ENCODE measurements around the gene ZNF773. TPM values are rescaled to one million over a fixed set of nuclear protein-coding genes. Genes with fewer than 3 reads are reported as not detected.
"Not testable (repeated sequence)": the region's sequence is repeated elsewhere in the genome, so short reads cannot be mapped to it uniquely, and the experiment has no call there.

The ZNF773 gene
- total and polyA plus RNA-seq, 10 of the 15 experiments (the other 5 are each of a cell fraction or from before 2014, with no cell fraction given) = 0.21 to 9.1 (median 6.7) TPM

DNA sequence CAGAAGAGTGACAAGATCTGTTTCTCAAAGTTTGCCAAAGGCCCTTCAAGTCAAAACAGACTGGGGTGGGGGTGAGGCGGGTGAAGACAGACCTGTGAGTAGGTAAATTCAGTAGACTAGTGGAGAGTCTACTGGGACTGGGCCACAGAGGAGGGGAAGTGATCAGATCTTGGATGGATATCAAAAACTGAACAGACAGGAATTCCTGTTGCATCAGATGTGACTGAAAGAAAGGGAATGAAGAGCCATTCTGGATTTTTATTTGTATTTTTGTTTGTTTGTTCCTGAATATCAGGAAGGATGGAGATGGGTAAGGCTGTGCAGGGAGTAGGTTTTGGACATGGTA, 11.5 kb upstream of the ZNF773 start:
- peak overlapping the region; percentile 40; the same call in 1 of the 2 replicates for H3K4me2 ChIP-seq (ENCODE audit: control insufficient read depth, insufficient read depth)
- peaks cover 12% of the 10 kb centered on the region for H3K9me3 ChIP-seq (replicated peaks; ENCODE audit: control insufficient read depth, insufficient read depth, low read length)
- peak overlapping the region; percentile 41; the same call in 1 of the 2 replicates for H3K4me3 ChIP-seq
- CTCF ChIA-PET; H2AFZ ChIP-seq (ENCODE audit: control insufficient read depth, low read depth, low read length); RAD21 ChIA-PET (ENCODE audit: unreplicated experiment); H3K27ac ChIP-seq (ENCODE audit: control insufficient read depth, insufficient read depth); H4K20me1 ChIP-seq (ENCODE audit: control insufficient read depth, insufficient read depth); DNase-seq (ENCODE audit: low read depth, low spot score); H3K36me3 ChIP-seq (ENCODE audit: control insufficient read depth in 2 of 2, insufficient read depth in 2 of 2, low read length in 1 of 2); H3K79me2 ChIP-seq (ENCODE audit: control insufficient read depth, insufficient read depth, low read length); H3K4me1 ChIP-seq (ENCODE audit: control insufficient read depth, insufficient read depth, low read length); intact Hi-C loops (cut with micrococcal nuclease; ENCODE audit: unreplicated experiment); H3K27me3 ChIP-seq (replicated peaks in 1 of 2; ENCODE audit: control insufficient read depth in 2 of 2, insufficient read depth in 2 of 2, low read length in 1 of 2); in situ Hi-C loops (cut with MboI); ATAC-seq: not testable (repeated sequence)
- ChIA-PET SMC1A (ENCODE audit: uncharacterized antibody, unreplicated experiment) (interaction anchor here (1.1 kb wide), 1 partner anchor 9 kb away, joined by 3 read pairs; no protein-coding TSS in a partner anchor), POLR2A (interaction anchor here (0.6 kb wide), 1 partner anchor 57 kb away, joined by 4 read pairs; no protein-coding TSS in a partner anchor)
- TSS peak; percentile 60 for BruUV-seq (replicated peaks)
- FAIRE-seq = peak; percentile 86
- H3K9ac ChIP-seq (ENCODE audit: control insufficient read depth, insufficient read depth, low read length) = peak overlapping the region; percentile 27; the same call in 1 of the 2 replicates
- no CpG with 5 or more reads among the region's 1 CpG for WGBS (ENCODE audit: insufficient coverage, insufficient replicate concordance, low lambda C conversion rate, missing lambda C conversion rate)

DNA sequence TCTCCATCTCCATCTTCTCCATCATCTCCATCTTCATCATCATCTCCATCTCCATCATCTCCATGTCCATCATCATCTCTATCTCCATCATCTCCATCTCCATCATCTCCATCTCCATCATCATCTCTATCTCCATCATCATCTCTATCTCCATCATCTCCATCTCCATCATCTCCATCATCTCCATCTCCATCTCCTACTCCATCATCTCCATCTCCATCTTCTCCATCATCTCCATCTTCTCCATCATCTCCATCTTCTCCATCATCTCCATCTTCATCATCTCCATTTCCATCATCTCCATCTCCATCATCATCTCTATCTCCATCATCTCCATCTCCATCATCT, 432 bp upstream of the ZNF773 start:
- RAD21 ChIA-PET (ENCODE audit: unreplicated experiment); H3K36me3 ChIP-seq (ENCODE audit: control insufficient read depth in 2 of 2, insufficient read depth in 2 of 2, low read length in 1 of 2); H3K4me1 ChIP-seq (ENCODE audit: control insufficient read depth, insufficient read depth, low read length); CTCF ChIA-PET; H3K4me2 ChIP-seq (ENCODE audit: control insufficient read depth, insufficient read depth); H3K27ac ChIP-seq (ENCODE audit: control insufficient read depth, insufficient read depth); H3K9ac ChIP-seq (ENCODE audit: control insufficient read depth, insufficient read depth, low read length); H3K79me2 ChIP-seq (ENCODE audit: control insufficient read depth, insufficient read depth, low read length); H3K27me3 ChIP-seq (replicated peaks in 1 of 2; ENCODE audit: control insufficient read depth in 2 of 2, insufficient read depth in 2 of 2, low read length in 1 of 2); ATAC-seq; BruUV-seq (replicated peaks); FAIRE-seq; in situ Hi-C loops (cut with MboI); DNase-seq (ENCODE audit: low read depth, low spot score); H4K20me1 ChIP-seq (ENCODE audit: control insufficient read depth, insufficient read depth); H3K4me3 ChIP-seq; intact Hi-C loops (cut with micrococcal nuclease; ENCODE audit: unreplicated experiment): not testable (repeated sequence)
- SMC1A ChIA-PET (ENCODE audit: uncharacterized antibody, unreplicated experiment) = interaction anchor here (0.9 kb wide), 1 partner anchor 1020 kb away, joined by 3 read pairs; the partner anchor contains the start of gene ZBTB45
- 0 out of 4 replicates have a peak, but pooled peaks of 1 of the 2 experiments have one; percentile 1 for TF ChIP-seq SRF (IDR thresholded peaks at IDR 0.05; ENCODE audit: low read depth in 2 of 2, low read length in 2 of 2)
- TF ChIP-seq, protein P1, sequence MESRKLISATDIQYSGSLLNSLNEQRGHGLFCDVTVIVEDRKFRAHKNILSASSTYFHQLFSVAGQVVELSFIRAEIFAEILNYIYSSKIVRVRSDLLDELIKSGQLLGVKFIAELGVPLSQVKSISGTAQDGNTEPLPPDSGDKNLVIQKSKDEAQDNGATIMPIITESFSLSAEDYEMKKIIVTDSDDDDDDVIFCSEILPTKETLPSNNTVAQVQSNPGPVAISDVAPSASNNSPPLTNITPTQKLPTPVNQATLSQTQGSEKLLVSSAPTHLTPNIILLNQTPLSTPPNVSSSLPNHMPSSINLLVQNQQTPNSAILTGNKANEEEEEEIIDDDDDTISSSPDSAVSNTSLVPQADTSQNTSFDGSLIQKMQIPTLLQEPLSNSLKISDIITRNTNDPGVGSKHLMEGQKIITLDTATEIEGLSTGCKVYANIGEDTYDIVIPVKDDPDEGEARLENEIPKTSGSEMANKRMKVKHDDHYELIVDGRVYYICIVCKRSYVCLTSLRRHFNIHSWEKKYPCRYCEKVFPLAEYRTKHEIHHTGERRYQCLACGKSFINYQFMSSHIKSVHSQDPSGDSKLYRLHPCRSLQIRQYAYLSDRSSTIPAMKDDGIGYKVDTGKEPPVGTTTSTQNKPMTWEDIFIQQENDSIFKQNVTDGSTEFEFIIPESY (IDR thresholded peaks at IDR 0.05) = peak; percentile 16; the same call in 1 of the 2 replicates
- POLR2A ChIA-PET = interaction anchor here (1.0 to 1.5 kb wide), 2 partner anchors 65 to 1000 kb away, joined by 3 to 4 read pairs; no protein-coding TSS in a partner anchor
- Histone ChIP-seq H3K9me3 (replicated peaks; ENCODE audit: control insufficient read depth, insufficient read depth, low read length) (peaks cover 16% of the 10 kb centered on the region), H2AFZ (ENCODE audit: control insufficient read depth, low read depth, low read length) (peak overlapping the region; percentile 55; the same call in 1 of the 2 replicates)

DNA sequence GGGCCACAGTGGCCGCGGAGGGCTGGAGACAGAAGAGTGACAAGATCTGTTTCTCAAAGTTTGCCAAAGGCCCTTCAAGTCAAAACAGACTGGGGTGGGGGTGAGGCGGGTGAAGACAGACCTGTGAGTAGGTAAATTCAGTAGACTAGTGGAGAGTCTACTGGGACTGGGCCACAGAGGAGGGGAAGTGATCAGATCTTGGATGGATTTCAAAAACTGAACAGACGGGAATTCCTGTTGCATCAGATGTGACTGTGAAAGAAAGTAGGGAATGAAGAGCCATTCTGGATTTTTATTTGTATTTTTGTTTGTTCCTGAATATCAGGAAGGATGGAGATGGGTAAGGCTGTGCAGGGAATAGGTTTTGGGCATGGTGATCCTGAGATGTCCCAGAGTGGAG, 662 bp downstream of the ZNF773 start:
- ChIA-PET SMC1A (ENCODE audit: uncharacterized antibody, unreplicated experiment) (interaction anchor here (0.9 kb wide), 1 partner anchor 1019 kb away, joined by 3 read pairs; the partner anchor contains the start of gene ZBTB45), RAD21 (ENCODE audit: unreplicated experiment) (interaction anchor here (0.6 kb wide), 1 partner anchor 383 kb away, joined by 3 read pairs; no protein-coding TSS in a partner anchor), POLR2A (interaction anchor here (1.0 to 1.5 kb wide), 2 partner anchors 66 to 999 kb away, joined by 3 to 4 read pairs; no protein-coding TSS in a partner anchor)
- H2AFZ ChIP-seq (ENCODE audit: control insufficient read depth, low read depth, low read length); H3K36me3 ChIP-seq (ENCODE audit: control insufficient read depth in 2 of 2, insufficient read depth in 2 of 2, low read length in 1 of 2); in situ Hi-C loops (cut with MboI); ATAC-seq; DNase-seq (ENCODE audit: low read depth, low spot score); CTCF ChIA-PET; H3K4me1 ChIP-seq (ENCODE audit: control insufficient read depth, insufficient read depth, low read length); H4K20me1 ChIP-seq (ENCODE audit: control insufficient read depth, insufficient read depth); H3K27me3 ChIP-seq (replicated peaks in 1 of 2; ENCODE audit: control insufficient read depth in 2 of 2, insufficient read depth in 2 of 2, low read length in 1 of 2); H3K79me2 ChIP-seq (ENCODE audit: control insufficient read depth, insufficient read depth, low read length); intact Hi-C loops (cut with micrococcal nuclease; ENCODE audit: unreplicated experiment); H3K27ac ChIP-seq (ENCODE audit: control insufficient read depth, insufficient read depth): not testable (repeated sequence)
- H3K4me2 ChIP-seq (ENCODE audit: control insufficient read depth, insufficient read depth) = peak overlapping the region; percentile 79
- TSS peak; percentile 66 for BruUV-seq (replicated peaks)
- peaks cover 14% of the 10 kb centered on the region for H3K9me3 ChIP-seq (replicated peaks; ENCODE audit: control insufficient read depth, insufficient read depth, low read length)
- FAIRE-seq = peak; percentile 73
- 0% methylated on average over 1 of the region's 4 CpGs for WGBS (ENCODE audit: insufficient coverage, insufficient replicate concordance, low lambda C conversion rate, missing lambda C conversion rate)
- peak overlapping the region; percentile 16; the same call in 1 of the 2 replicates for H3K9ac ChIP-seq (ENCODE audit: control insufficient read depth, insufficient read depth, low read length)
- H3K4me3 ChIP-seq = peak overlapping the region; percentile 55; the same call in 1 of the 2 replicates
